Measurements from ENCODE around the gene SIRT4. TPM values are rescaled to one million over a fixed set of nuclear protein-coding genes. Genes with fewer than 3 reads are reported as not detected.
A peak's percentile ranks its signal among the peaks of the same experiment; 100 is the strongest.
"Not testable (repeated sequence)": the region's sequence is repeated elsewhere in the genome, so short reads cannot be mapped to it uniquely, and the experiment has no call there.

Gene SIRT4, protein sequence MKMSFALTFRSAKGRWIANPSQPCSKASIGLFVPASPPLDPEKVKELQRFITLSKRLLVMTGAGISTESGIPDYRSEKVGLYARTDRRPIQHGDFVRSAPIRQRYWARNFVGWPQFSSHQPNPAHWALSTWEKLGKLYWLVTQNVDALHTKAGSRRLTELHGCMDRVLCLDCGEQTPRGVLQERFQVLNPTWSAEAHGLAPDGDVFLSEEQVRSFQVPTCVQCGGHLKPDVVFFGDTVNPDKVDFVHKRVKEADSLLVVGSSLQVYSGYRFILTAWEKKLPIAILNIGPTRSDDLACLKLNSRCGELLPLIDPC
- total RNA-seq: 1 to 10 TPM; 1.7 to 6.6 (median 2.8) TPM

DNA sequence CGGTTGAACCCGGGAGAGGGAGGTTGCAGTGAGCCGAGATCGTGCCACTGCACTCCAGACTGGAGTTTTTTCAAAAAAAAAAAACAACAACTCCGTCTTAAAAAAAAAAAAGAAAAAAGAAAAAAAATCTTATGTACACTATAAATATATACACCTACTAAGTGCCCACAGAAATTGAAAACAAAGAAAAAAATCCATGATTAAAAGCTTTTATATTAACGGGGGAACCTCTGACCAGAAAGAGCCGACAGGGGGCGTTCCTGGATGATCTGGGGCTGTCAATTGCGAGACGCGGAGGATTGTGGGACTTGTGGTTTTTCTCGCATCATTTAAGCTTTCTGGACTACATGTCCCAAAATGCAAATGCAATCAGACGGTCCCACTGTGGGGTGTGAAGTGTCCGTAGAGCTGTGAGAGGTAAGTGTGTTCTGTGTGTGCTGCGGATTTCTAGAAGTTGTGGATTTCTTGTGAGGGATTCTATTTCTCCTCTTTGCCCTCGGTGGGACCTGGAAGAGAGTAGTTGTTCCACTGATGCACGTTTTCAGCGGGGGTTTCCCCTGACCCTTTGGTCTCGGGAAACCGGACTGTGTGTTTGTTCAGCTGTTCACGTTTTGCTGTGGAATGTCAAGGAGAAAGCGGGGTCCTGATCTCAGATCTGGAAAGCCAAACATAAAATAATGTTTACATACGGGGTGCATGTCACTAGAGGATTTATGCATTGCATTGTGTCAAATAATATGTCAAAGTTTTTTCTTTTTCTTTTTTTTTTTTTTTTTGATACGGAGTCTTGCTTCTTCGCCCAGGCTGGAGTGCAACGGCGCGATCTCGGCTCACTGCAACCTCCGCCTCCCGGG lies at the start of gene SIRT4:
Gene SIRT4 (plus strand): TSS at position 360 of the 854 bp plus-strand sequence. CDS start 1,241 bp downstream, outside the sequence.
- peak; percentile 96 to 99 (median 97) for ATAC-seq (replicated peaks in 6 of 8)
- Histone ChIP-seq H3K4me3 (peak within 1 kb of the TSS; percentile 57 to 93 (median 85)), H3K27ac (peak within 1 kb of the TSS; percentile 63 to 90), H3K4me1 (replicated peaks in 1 of 2) (peaks cover 3 to 4% of the 10 kb centered on the region in 2 donors)
- WGBS, 10 experiments: 1 to 86% (median 17%) methylated on average over 4 to 26 of the region's 31 CpGs
- in situ Hi-C loops (cut with MboI; ENCODE audit: low pct_unique_long_range_greater_than_20kb in 2 of 9, low sequenced_read_pairs in 9 of 9, unreplicated experiment in 9 of 9): no loop called here

DNA sequence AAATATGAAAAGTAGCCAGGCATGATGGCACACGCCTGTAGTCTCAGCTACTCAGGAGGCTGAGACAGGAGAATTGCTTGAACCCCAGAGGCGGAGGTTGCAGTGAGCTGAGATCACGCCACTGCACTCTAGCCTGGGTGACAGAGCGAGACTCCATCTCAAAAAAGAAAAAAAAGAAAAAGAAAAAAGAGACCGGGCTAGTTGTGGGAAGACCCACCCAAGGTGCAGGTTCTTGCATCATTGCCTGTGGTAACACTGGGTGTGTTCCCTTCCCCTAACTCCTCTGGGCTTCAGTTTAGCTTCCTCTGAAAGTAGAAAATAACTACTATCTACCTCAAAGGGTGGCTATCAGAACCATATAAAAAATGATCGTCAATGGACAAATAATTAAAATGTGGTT lies 48.8 kb upstream of the SIRT4 start:
- H3K4me1 ChIP-seq (replicated peaks in 1 of 2): peaks cover 5 to 11% of the 10 kb centered on the region in 2 donors
- H3K27ac ChIP-seq; H3K4me3 ChIP-seq; in situ Hi-C loops (cut with MboI; ENCODE audit: low pct_unique_long_range_greater_than_20kb in 2 of 9, low sequenced_read_pairs in 9 of 9, unreplicated experiment in 9 of 9): not testable (repeated sequence)
- peak in 2 of 8 experiments; percentile 34 to 37 for ATAC-seq (replicated peaks in 6 of 8)
- 33 to 100% (median 93%) methylated on average over 1 to 5 of the region's 6 CpGs for WGBS, 10 experiments

DNA sequence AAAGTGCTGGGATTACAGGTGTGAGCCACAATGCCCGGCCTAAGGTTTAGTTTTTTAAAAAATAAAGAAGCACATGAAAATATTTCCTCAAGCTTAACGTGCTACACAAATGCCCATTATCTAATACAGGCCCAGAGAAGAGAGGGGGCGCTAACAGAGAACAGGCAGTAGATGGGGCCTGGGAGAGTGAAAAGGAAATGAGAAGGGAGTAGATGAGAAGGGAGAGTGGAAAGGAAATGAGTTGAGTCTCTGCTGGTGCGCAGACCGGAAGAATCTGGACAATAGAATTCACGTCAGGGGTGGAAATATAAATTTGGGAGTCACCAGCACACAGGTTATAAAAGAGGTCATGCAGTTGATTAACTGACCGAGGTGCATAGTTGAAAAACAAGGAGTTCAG lies 47.3 kb upstream of the SIRT4 start:
- 85 to 100% (median 94%) methylated on average over 3 to 7 of the region's 7 CpGs for WGBS, 10 experiments
- no peak overlapping the region for H3K4me3 ChIP-seq
- no peak overlapping the region for H3K27ac ChIP-seq
- ATAC-seq (replicated peaks in 6 of 8): no peak
- peaks cover 5 to 11% of the 10 kb centered on the region in 2 donors for H3K4me1 ChIP-seq (replicated peaks in 1 of 2)
- in situ Hi-C loops (cut with MboI; ENCODE audit: low pct_unique_long_range_greater_than_20kb in 2 of 9, low sequenced_read_pairs in 9 of 9, unreplicated experiment in 9 of 9): no loop called here

DNA sequence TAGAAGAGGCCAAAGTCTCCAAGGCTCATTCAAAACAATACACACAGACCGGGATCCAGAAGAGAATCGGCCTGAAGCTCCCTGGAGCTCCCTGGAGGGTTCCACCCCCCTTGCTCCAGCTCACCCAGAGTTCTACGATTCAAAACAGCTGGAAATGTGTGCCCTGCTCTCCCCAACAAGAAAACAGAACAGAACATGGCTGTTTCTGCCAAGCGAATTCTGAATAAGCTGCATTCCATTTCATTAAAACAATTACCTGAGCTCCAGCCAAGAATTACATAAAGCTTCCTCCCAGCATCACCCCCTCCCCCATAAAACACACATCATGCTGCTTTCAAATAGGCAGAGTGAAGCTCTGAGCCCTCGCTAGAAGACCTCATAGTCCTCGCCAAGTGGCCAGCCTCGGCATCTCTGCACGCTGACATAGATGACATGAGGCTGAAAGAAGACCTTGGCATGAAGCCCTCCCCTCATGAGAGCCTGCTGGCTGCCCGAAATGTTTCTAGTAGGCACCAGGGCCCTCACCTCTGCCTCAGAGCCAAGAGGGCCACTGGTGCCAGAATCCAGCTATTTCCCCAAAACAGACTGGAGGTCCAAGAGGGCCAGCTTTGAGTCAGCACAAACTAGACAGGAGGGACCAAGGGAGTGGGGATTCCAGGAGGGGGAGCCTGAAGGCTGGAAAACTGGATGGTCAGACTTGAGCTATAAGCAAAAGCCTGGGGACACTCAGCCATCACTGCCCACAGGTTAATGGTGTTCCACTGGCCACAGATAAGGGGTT lies 44.9 kb upstream of the SIRT4 start:
- H3K4me3 ChIP-seq: no peak overlapping the region
- H3K4me1 ChIP-seq (replicated peaks in 1 of 2): peaks cover 5 to 7% of the 10 kb centered on the region in 2 donors
- peak overlapping the region in 1 of 2 donors; percentile 28 for H3K27ac ChIP-seq
- in situ Hi-C loops (cut with MboI; ENCODE audit: low pct_unique_long_range_greater_than_20kb in 2 of 9, low sequenced_read_pairs in 9 of 9, unreplicated experiment in 9 of 9): no loop called here
- ATAC-seq (replicated peaks in 6 of 8): peak in 5 of 8 experiments; percentile 36 to 88 (median 62)
- WGBS, 10 experiments: 0 to 100% (median 63%) methylated on average over 1 to 9 of the region's 9 CpGs; no CpG with 5 or more reads in 2 of the 10 experiments

DNA sequence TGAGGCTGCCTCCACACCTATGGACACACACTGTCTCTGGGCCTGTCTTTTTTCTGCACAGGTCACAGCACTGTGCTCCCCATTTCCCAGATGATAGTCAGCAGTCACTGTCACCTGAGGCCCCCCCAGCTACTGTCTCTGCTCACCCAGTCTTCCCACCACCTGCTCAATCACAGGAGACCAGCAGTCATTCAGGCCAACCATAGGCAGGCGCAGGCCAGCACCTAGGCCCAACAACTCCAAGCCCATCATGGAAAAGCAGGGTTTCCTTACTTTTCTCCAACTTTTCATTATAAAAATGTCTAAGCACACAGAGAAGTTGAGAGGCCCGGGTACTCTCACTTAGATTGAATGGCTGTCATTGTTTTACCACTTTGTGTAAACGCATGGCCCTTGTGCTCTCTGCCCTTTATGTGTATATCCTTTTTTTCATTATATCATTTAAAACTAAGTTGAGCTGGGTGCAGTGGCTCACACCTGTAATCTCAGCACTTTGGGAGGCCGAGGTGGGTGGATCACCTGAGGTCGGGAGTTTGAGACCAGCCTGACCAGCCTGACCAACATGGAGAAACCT lies 43.7 kb upstream of the SIRT4 start:
- Histone ChIP-seq H3K4me3 (no peak overlapping the region), H3K4me1 (replicated peaks in 1 of 2) (peaks cover 13 to 18% of the 10 kb centered on the region in 2 donors), H3K27ac (no peak overlapping the region)
- no peak for ATAC-seq (replicated peaks in 6 of 8)
- 80 to 100% (median 100%) methylated on average over 1 to 3 of the region's 5 CpGs; no CpG with 5 or more reads in 3 of the 10 experiments for WGBS, 10 experiments
- in situ Hi-C loops (cut with MboI; ENCODE audit: low pct_unique_long_range_greater_than_20kb in 2 of 9, low sequenced_read_pairs in 9 of 9, unreplicated experiment in 9 of 9): no loop called here

DNA sequence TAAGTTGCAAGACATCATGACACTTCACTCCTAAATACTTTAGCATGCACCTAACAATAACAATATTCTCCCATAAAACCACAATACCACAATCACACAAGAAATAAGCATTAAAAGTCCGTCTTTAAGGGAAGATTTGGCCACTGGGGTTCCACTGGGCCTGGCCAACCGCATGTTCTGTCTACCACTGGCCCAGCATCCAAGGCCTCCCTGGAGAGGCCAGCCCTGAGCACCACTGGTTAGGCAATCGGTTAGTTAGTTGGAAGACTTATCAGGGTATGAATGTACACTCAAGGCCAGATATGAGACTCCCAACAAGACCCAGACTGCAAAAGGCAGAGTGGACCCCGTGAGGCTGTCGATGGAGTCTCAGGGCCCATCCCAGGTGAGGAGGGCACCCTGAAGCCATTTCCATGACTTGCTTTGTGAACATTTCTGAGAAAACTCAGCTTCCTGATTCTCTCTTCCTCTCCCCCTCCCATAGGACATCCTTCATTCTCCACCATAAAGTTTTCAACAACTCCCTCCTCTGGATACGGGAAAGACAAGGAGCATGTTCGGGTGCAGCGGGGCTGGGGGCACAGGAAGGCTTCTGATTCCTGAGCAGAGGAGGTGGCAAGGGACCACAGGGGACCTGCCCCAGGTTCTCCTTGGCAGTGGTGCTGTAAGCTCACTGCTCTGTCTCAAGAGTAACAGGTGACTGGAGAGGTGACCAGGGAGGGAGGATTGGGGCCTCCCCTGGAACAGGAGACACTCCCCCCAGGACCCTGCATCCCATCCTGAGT lies 42.5 kb upstream of the SIRT4 start:
- no peak overlapping the region for H3K27ac ChIP-seq
- peaks cover 25 to 29% of the 10 kb centered on the region in 2 donors for H3K4me1 ChIP-seq (replicated peaks in 1 of 2)
- WGBS, 10 experiments: 67 to 100% (median 84%) methylated on average over 1 to 5 of the region's 8 CpGs; no CpG with 5 or more reads in 2 of the 10 experiments
- H3K4me3 ChIP-seq: no peak overlapping the region
- no peak for ATAC-seq (replicated peaks in 6 of 8)
- in situ Hi-C loops (cut with MboI; ENCODE audit: low pct_unique_long_range_greater_than_20kb in 2 of 9, low sequenced_read_pairs in 9 of 9, unreplicated experiment in 9 of 9): no loop called here

DNA sequence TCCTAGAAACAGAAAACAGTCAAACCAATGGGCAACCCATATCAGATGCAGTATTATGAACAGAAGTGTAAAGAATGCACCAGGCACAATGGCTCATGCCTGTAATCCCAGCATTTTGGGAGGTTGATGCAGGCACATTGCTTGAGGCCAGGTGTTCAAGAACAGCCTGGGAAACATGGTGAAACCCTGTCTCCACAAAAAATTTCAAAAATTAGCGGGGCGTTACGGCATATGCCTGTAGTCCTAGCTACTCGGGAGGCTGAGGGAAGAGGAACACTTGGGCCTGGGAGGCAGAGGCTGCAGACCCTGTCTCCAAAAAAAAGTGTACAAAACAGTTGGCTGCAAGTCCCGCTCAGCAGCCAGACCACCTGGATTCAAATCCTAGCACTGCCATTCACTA lies 41.5 kb upstream of the SIRT4 start:
- Histone ChIP-seq H3K27ac (no peak overlapping the region), H3K4me1 (replicated peaks in 1 of 2) (peaks cover 28 to 32% of the 10 kb centered on the region in 2 donors), H3K4me3 (no peak overlapping the region)
- in situ Hi-C loops (cut with MboI; ENCODE audit: low pct_unique_long_range_greater_than_20kb in 2 of 9, low sequenced_read_pairs in 9 of 9, unreplicated experiment in 9 of 9): no loop called here
- no peak for ATAC-seq (replicated peaks in 6 of 8)
- 94 to 100% (median 98%) methylated on average over 2 to 5 of the region's 5 CpGs; no CpG with 5 or more reads in 5 of the 10 experiments for WGBS, 10 experiments

DNA sequence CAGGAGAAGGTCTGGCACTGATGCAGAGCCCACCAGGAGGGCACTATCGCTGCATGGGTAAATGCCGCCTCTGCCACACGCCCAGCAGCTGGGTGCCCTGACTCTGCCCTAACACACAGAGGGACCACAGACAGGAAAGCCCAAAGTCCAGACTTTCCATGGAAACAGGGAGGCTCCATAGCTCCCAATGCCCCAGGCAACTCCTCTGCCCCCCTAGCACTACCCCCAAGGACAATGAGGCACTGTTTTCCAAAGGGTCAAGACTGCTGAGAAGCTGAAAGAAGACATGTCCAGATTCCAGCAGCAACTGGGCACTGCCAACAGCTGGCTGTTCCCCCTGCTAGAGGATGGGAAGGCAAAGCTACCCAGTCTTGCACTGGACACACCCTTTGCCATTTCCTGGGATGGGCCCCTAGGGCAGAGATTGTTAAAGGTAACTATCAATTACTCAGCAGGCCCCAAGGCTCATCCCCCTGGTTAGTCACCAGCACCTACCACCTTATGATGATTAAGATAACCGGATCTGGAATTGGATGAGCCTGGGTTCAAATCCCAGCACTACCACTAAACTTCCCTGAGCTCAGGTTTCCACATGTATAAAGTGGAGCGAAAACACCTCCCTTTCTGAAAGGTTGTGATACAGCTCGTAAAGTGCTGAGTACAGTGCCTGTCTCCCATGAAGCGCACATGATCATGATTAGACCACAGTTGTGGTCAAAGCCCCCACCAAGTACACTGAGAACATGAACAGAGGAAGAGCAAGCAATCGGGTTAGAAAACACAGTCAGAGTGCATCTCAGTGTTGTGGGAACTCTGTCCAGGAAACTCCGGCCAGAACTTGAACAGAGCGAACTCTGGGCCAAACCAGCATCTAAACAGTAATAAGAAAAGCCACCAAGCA lies 39.9 kb upstream of the SIRT4 start:
- Histone ChIP-seq H3K4me1 (replicated peaks in 1 of 2) (peaks cover 30 to 37% of the 10 kb centered on the region in 2 donors), H3K27ac (no peak overlapping the region), H3K4me3 (no peak overlapping the region)
- WGBS, 10 experiments: 22 to 100% (median 83%) methylated on average over 1 to 8 of the region's 10 CpGs; no CpG with 5 or more reads in 1 of the 10 experiments
- ATAC-seq (replicated peaks in 6 of 8): no peak
- in situ Hi-C loops (cut with MboI; ENCODE audit: low pct_unique_long_range_greater_than_20kb in 2 of 9, low sequenced_read_pairs in 9 of 9, unreplicated experiment in 9 of 9): no loop called here

DNA sequence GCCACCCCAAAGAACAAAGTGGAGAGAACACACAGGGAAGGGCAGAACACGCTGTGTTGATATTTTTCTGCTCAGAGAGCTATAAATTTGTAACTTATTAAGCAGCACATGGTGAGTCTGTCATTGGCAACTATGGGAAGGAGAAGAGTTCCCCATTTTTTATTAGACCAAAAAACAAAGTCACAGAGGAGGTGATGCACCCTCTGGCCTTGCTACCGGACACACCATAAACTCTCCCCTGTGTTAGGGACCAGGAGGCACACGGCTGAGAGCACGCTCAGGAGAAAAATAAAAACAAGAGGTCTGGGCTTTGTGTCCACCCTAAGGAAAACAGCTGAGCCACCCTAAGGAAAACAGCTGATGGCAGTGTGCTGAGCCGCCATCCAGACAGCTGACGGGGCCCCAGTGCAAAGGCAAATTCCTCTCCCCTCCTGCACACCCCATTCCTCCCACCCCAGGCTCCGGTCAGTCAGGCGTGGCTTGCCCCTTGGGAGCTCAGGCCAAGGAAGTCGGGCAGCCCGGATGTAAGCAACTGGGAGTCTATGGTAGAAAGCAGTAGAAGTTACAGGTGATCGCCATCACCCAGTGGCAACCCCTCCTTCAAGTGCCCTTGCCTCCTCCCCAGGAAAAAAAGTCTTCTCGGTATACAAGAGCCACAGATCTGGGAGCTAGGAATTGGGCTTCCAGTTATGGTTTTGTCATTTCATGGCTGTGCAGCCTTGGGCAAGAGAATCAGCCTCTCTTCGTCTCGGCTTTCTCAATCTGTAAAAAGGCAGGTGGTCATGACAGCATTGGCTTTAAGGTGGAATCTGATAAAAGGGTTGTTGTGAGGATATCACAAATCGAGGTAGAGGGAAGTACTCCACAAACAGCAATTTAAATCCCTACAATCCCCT lies 39.0 kb upstream of the SIRT4 start:
- no peak overlapping the region for H3K27ac ChIP-seq
- in situ Hi-C loops (cut with MboI; ENCODE audit: low pct_unique_long_range_greater_than_20kb in 2 of 9, low sequenced_read_pairs in 9 of 9, unreplicated experiment in 9 of 9): no loop called here
- 0 to 83% (median 69%) methylated on average over 2 to 11 of the region's 15 CpGs; no CpG with 5 or more reads in 2 of the 10 experiments for WGBS, 10 experiments
- peak overlapping the region in 1 of 5 donors; percentile 62 for H3K4me3 ChIP-seq
- ATAC-seq (replicated peaks in 6 of 8): peak in 2 of 8 experiments; percentile 6 to 12
- peaks cover 28 to 34% of the 10 kb centered on the region in 2 donors for H3K4me1 ChIP-seq (replicated peaks in 1 of 2)

DNA sequence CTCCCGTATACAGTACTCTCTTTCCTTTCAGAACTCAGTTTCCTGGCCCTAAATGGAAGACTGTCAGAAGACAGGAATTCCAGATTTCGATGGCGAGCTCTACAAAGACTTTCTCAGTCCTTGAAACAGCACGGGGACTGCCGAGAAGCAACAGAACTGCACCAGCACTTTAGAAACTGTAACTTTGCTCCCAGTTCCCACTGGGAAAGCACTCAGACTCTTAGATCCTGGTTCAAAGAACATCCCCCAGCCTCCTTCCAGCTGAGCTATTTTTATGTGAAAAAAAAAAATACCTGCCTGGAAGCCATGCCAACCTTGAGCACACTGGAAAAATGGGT lies 38.4 kb upstream of the SIRT4 start:
- no peak for ATAC-seq (replicated peaks in 6 of 8)
- no peak overlapping the region for H3K27ac ChIP-seq
- 0 to 100% (median 60%) methylated on average over 1 to 5 of the region's 5 CpGs; no CpG with 5 or more reads in 1 of the 10 experiments for WGBS, 10 experiments
- peak overlapping the region in 2 of 5 donors; percentile 62 to 87 for H3K4me3 ChIP-seq
- peaks cover 28 to 34% of the 10 kb centered on the region in 2 donors for H3K4me1 ChIP-seq (replicated peaks in 1 of 2)
- in situ Hi-C loops (cut with MboI; ENCODE audit: low pct_unique_long_range_greater_than_20kb in 2 of 9, low sequenced_read_pairs in 9 of 9, unreplicated experiment in 9 of 9): no loop called here
